K562 (cell line): Measurements from ENCODE around the gene CLDN5. TPM values are rescaled to one million over a fixed set of nuclear protein-coding genes. Genes with fewer than 3 reads are reported as not detected.

Experiments
- ATAC-seq: fragments of 200-7000 bp; cut with Tn5 transposase; 3 replicates; pipeline ENCODE4 v1.9.1; 2020; ENCODE audit warnings: moderate library complexity
- BruUV-seq: library from RNA; stranded (reverse); fragments of 400-500 nt; replicated peaks from 2 replicates; lab custom pipeline; 2021; lab: Mats Ljungman, UMichigan
- CTCF ChIA-PET: fragments of 300-600 bp; formaldehyde crosslinking; extraction: SDS; loops from one replicate; lab custom pipeline; 2021; ENCODE audit warnings: low intra/inter-chr PET ratio; lab: Yijun Ruan, JAX
- POLR2A ChIA-PET: fragments of 300-600, 350-650 bp; sonication (Branson Sonifier 250); formaldehyde crosslinking; extraction: SDS; loops from one replicate; lab custom pipeline; 2021; ENCODE audit warnings: antibody characterized with exemption, inconsistent platforms; lab: Yijun Ruan, JAX
- DNase-seq, 4 experiments: peaks; one replicate each; pipeline versions ENCODE4 v3.0.0 to v3.0.0-alpha.2; 2011 to 2018; ENCODE audit warnings: low spot score in 3 of 4, mixed read lengths in 3 of 4; ENCODE audit errors: extremely low read depth in 1 of 4
- FAIRE-seq: peaks from 2 replicates; lab custom pipeline; 2011; peaks lifted over from hg19 to GRCh38; lab: Jason Lieb, UNC
- H2AFZ ChIP-seq: 2 replicates; pipeline ENCODE4 v1.6.0; 2011; ENCODE audit warnings: low read depth, low read length, control low read depth, inconsistent platforms
- H3K27ac ChIP-seq: fragments of 200-600 bp; 3 replicates; pipeline ENCODE4 v1.8.0; 2011; ENCODE audit warnings: low read depth, mild to moderate bottlenecking, control low read depth, inconsistent platforms, low read length, moderate library complexity, mixed read lengths; ENCODE audit errors: extremely low read depth
- H3K27me3 ChIP-seq, 2 experiments: fragments of 300-600 bp in 1 of 2; 2 replicates in 1 of 2; 3 replicates in 1 of 2; pipeline versions ENCODE4 v1.6.0 to v1.8.0; 2011; ENCODE audit warnings: inconsistent platforms in 2 of 2, low read length in 2 of 2, mild to moderate bottlenecking in 1 of 2, mixed read lengths in 1 of 2, moderate library complexity in 1 of 2; ENCODE audit not compliant: control insufficient read depth in 2 of 2, insufficient read depth in 2 of 2
- H3K36me3 ChIP-seq: fragments of 300-600 bp; 3 replicates; pipeline ENCODE4 v1.8.0; 2011; ENCODE audit warnings: mild to moderate bottlenecking, low read length, inconsistent platforms; ENCODE audit not compliant: control insufficient read depth, insufficient read depth
- H3K4me1 ChIP-seq, 2 experiments: fragments of 200-600 bp in 1 of 2; replicated peaks in 1 of 2; 2 replicates in 1 of 2; 3 replicates in 1 of 2; pipeline versions ENCODE4 v1.5.1 to v1.8.0; 2011; ENCODE audit warnings: inconsistent platforms in 2 of 2, low read length in 2 of 2, mild to moderate bottlenecking in 1 of 2, mixed read lengths in 1 of 2, moderate library complexity in 1 of 2; ENCODE audit not compliant: control insufficient read depth in 2 of 2, insufficient read depth in 2 of 2
- H3K4me2 ChIP-seq: 2 replicates; pipeline ENCODE4 v1.6.1; 2011; ENCODE audit warnings: low read length, control low read depth, inconsistent platforms, mixed read lengths; ENCODE audit not compliant: insufficient read depth
- H3K4me3 ChIP-seq: fragments of 200-600 bp; sonication (generic), shearing (Covaris generic); 2 replicates; pipeline ENCODE4 v1.5.1; 2016; ENCODE audit warnings: control low read depth, inconsistent platforms
- H3K79me2 ChIP-seq: fragments of 200-600 bp; 3 replicates; pipeline ENCODE4 v1.8.0; 2011; ENCODE audit warnings: low read length, inconsistent platforms; ENCODE audit not compliant: control insufficient read depth, insufficient read depth
- H3K9ac ChIP-seq, 2 experiments: 2 replicates each; pipeline versions ENCODE4 v1.6.0 to v1.6.1; 2011; ENCODE audit warnings: low read depth in 2 of 2, low read length in 2 of 2, control low read depth in 1 of 2, inconsistent platforms in 1 of 2, mild to moderate bottlenecking in 1 of 2, mixed read lengths in 1 of 2; ENCODE audit not compliant: insufficient read depth in 1 of 2
- H3K9me1 ChIP-seq: one replicate; pipeline ENCODE4 v1.6.0; 2011; ENCODE audit warnings: inconsistent platforms, mild to moderate bottlenecking, low read length, moderate library complexity; ENCODE audit not compliant: control insufficient read depth, insufficient read depth
- H3K9me3 ChIP-seq: replicated peaks from 2 replicates; pipeline ENCODE4 v1.5.1; 2011; ENCODE audit warnings: low read depth, low read length, inconsistent platforms; ENCODE audit not compliant: control insufficient read depth, insufficient read depth
- H4K20me1 ChIP-seq: replicated peaks from 2 replicates; pipeline ENCODE4 v1.6.1; 2011; ENCODE audit warnings: low read length, inconsistent platforms, mixed read lengths; ENCODE audit not compliant: control insufficient read depth, insufficient read depth
- MTA2 ChIP-seq: fragments of 450-650 bp; IDR thresholded peaks from 2 replicates; pipeline ENCODE4 v1.6.1; 2016; ENCODE audit warnings: low read depth
- NFIX ChIP-seq: fragments of 250-450 bp; sonication (Bioruptor Pico); IDR thresholded peaks from 2 replicates; pipeline ENCODE4 v1.4.0; 2020; ENCODE audit warnings: low read depth, mild to moderate bottlenecking, moderate library complexity
- NR2C1 ChIP-seq, 2 experiments: fragments of 450-650 bp; IDR thresholded peaks; 2 replicates each; pipeline ENCODE4 v1.6.1; 2017; ENCODE audit warnings: mild to moderate bottlenecking in 2 of 2, antibody characterized with exemption in 1 of 2, inconsistent platforms in 1 of 2, missing compliant biosample characterization in 1 of 2, missing genetic modification characterization in 1 of 2
- PURB ChIP-seq: sonication (generic); formaldehyde crosslinking; IDR thresholded peaks from 2 replicates; pipeline ENCODE4 v1.9.0; 2021; ENCODE audit warnings: low read depth, mild to moderate bottlenecking, missing genetic modification reagents
- RAD21 ChIP-seq, 2 experiments: fragments of 250-450 bp in 1 of 2; fragments of 450-650 bp in 1 of 2; sonication (Bioruptor Pico) in 1 of 2; formaldehyde crosslinking in 1 of 2; IDR thresholded peaks in 1 of 2; conservative IDR thresholded peaks in 1 of 2; 2 replicates each; pipeline versions ENCODE4 v1.4.0 to v1.8.0; 2020 to 2022; ENCODE audit warnings: mild to moderate bottlenecking in 2 of 2, moderate library complexity in 1 of 2
- TEAD1 ChIP-seq, 2 experiments: fragments of 450-650 bp in 1 of 2; sonication (generic) in 1 of 2; formaldehyde crosslinking; IDR thresholded peaks; 2 replicates each; pipeline versions ENCODE4 v1.4.0 to v1.8.0; 2020 to 2022; ENCODE audit warnings: mild to moderate bottlenecking in 2 of 2, missing genetic modification reagents in 1 of 2
- ZNF740 ChIP-seq, 3 experiments: fragments of 200-800 bp in 1 of 3; sonication (Bioruptor generic) in 1 of 3; sonication (generic) in 1 of 3; formaldehyde crosslinking in 1 of 3; IDR thresholded peaks; 2 replicates each; pipeline versions ENCODE4 v1.6.1 to v1.8.0; 2016 to 2022; ENCODE audit warnings: mild to moderate bottlenecking in 2 of 3, missing compliant biosample characterization in 2 of 3, missing genetic modification characterization in 2 of 3, missing genetic modification reagents in 1 of 3
- WGBS: fragments of 100-300 bp; shearing (Covaris generic); methylation state at CpG from one replicate; pipeline ENCODE4 v1.1.6; 2016; ENCODE audit warnings: low coverage, mixed read lengths; ENCODE audit not compliant: insufficient coverage; ENCODE audit errors: missing lambda C conversion rate; 5-methylcytosine and 5-hydroxymethylcytosine counted together
- in situ Hi-C: fragments of 300-500 bp; cut with MboI; formaldehyde crosslinking; loops from 4 replicates; pipeline ENCODE4 v1.15.0; 2018; ENCODE audit warnings: inconsistent platforms, mixed read lengths
- intact Hi-C: fragments of 100-400 bp; cut with micrococcal nuclease; formaldehyde crosslinking; loops from 2 replicates; pipeline ENCODE4 v1.14.2; 2022
- polyA plus RNA-seq, 8 experiments: library from polyadenylated mRNA; depleted of rRNA in 4 of 8; stranded (reverse) in 5 of 8; unstranded in 3 of 8; fragments of >200 nt; fragmentation: Nextera tagmentation in 2 of 8; fragmentation: Illumina TruSeq in 1 of 8; extraction: Ambion mirVana in 2 of 8; extraction: Trizol in 1 of 8; gene quantifications; 2 replicates each; pipeline versions ENCODE4 v1.2.1 to v1.2.3, GENCODE V29; 2011 to 2014; ENCODE audit warnings: inconsistent platforms in 1 of 8, missing spikeins in 1 of 8
- total RNA-seq, 7 experiments: library from RNA; depleted of rRNA in 6 of 7; stranded (reverse); fragments of >200 nt in 6 of 7; fragmentation: Illumina TruSeq in 2 of 7; extraction: Trizol in 2 of 7; gene quantifications; 2 replicates each; pipeline versions ENCODE4 v1.2.1 to v1.2.3, GENCODE V29; 2011 to 2021; ENCODE audit warnings: low replicate concordance in 1 of 7
- TF ChIP-seq, protein P1 (sequence below): sonication (generic); formaldehyde crosslinking; IDR thresholded peaks from 2 replicates; pipeline ENCODE4 v1.8.0; 2022; ENCODE audit warnings: mild to moderate bottlenecking, missing genetic modification reagents, borderline replicate concordance
- TF ChIP-seq, protein P2 (sequence below): fragments of 250-450 bp; sonication (Bioruptor Pico); IDR thresholded peaks from 2 replicates; pipeline ENCODE4 v1.9.0; 2021; ENCODE audit warnings: mild to moderate bottlenecking
- TF ChIP-seq, protein P3 (sequence below): sonication (generic); formaldehyde crosslinking; IDR thresholded peaks from 2 replicates; pipeline ENCODE4 v1.8.0; 2022; ENCODE audit warnings: mild to moderate bottlenecking, missing genetic modification reagents

The CLDN5 gene
- total and polyA plus RNA-seq, 9 of the 15 experiments (the other 6 are each of a cell fraction or from before 2014, with no cell fraction given) = 0.20 TPM; not detected in 8

DNA sequence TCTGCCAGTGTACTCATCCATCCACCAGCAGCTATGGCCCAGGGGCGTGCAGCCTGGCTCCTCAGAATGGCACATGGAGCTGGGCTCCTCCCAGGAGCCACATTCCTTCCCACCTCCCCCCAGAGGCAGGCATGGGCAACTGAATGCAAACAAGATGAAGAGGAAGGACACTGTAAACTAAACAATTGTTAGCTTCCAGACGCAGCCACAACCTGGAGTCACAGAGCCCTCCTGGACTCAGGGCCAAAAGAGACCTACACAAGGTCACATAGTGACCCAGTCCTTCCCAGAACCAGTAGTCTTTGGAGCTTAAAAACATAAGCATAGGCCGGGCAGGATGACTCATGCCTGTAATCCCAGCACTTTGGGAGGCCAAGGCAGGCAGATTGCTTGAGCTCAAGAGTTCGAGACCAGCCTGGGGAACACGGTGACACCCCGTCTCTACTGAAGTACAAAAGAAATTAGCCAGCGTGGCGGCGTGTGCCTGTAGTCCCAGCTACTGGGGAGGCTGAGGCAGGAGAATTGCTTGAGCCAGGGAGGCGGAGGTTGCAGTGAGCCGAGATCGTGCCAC is 30.7 kb upstream of the CLDN5 start:
- H3K4me3 ChIP-seq = no peak overlapping the region
- intact Hi-C loops = no loop called here
- DNase-seq = peak in 2 of 4 experiments; percentile 66 to 70
- no TSS peak for BruUV-seq
- H3K9me3 ChIP-seq = peaks cover 6% of the 10 kb centered on the region
- H3K9ac ChIP-seq = no peak overlapping the region
- POLR2A ChIA-PET = interaction anchor here (0.6 to 3.2 kb wide), 14 partner anchors 9 to 1506 kb away, joined by 3 to 13 read pairs (median 5); partner anchors contain the start of gene CDC45
- H3K27me3 ChIP-seq = peaks cover 56 to 65% of the 10 kb centered on the region in 2 experiments
- no peaks in the 10 kb centered on the region for H3K79me2 ChIP-seq
- WGBS = 2% methylated on average over 12 of the region's 12 CpGs
- H3K4me2 ChIP-seq = no peak overlapping the region
- no peaks in the 10 kb centered on the region for H4K20me1 ChIP-seq
- H3K27ac ChIP-seq = no peak overlapping the region
- peak; percentile 57 for ATAC-seq
- FAIRE-seq = no peak
- no peaks in the 10 kb centered on the region for H3K9me1 ChIP-seq
- no peaks in the 10 kb centered on the region; a peak in 1 of 5 replicates for H3K4me1 ChIP-seq
- no peaks in the 10 kb centered on the region for H3K36me3 ChIP-seq
- no peak overlapping the region for H2AFZ ChIP-seq
- in situ Hi-C loops = loop anchor here (25.0 kb wide), 1 partner anchor 1582 kb away; no protein-coding TSS in a partner anchor
- CTCF ChIA-PET = no interaction called here
- TF ChIP-seq, protein P1, sequence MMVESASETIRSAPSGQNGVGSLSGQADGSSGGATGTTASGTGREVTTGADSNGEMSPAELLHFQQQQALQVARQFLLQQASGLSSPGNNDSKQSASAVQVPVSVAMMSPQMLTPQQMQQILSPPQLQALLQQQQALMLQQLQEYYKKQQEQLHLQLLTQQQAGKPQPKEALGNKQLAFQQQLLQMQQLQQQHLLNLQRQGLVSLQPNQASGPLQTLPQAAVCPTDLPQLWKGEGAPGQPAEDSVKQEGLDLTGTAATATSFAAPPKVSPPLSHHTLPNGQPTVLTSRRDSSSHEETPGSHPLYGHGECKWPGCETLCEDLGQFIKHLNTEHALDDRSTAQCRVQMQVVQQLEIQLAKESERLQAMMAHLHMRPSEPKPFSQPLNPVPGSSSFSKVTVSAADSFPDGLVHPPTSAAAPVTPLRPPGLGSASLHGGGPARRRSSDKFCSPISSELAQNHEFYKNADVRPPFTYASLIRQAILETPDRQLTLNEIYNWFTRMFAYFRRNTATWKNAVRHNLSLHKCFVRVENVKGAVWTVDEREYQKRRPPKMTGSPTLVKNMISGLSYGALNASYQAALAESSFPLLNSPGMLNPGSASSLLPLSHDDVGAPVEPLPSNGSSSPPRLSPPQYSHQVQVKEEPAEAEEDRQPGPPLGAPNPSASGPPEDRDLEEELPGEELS (CRISPR knock-in tag) = 0 out of 2 replicates have a peak, but pooled peaks have one; percentile 42
- TF ChIP-seq TEAD1 (CRISPR knock-in tag; IDR thresholded peaks at IDR 0.05) = peak in 1 of 2 experiments; percentile 84; a peak in 1 of 4 replicates
- TF ChIP-seq ZNF740 (CRISPR knock-in tag; IDR thresholded peaks at IDR 0.05) = no peak
- no peak for TF ChIP-seq ZNF740 (tag; IDR thresholded peaks at IDR 0.05)
- TF ChIP-seq RAD21 (CRISPR knock-in tag; conservative IDR thresholded peaks at IDR 0.05 in 1 of 2, IDR thresholded peaks at IDR 0.05 in 1 of 2) = peak in 1 of 2 experiments; percentile 1; a peak in 1 of 4 replicates
- TF ChIP-seq PURB = peak; percentile 63; the same call in 1 of the 2 replicates
- TF ChIP-seq, protein P2, sequence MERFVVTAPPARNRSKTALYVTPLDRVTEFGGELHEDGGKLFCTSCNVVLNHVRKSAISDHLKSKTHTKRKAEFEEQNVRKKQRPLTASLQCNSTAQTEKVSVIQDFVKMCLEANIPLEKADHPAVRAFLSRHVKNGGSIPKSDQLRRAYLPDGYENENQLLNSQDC (CRISPR knock-in tag) = no peak
- TF ChIP-seq, protein P3, sequence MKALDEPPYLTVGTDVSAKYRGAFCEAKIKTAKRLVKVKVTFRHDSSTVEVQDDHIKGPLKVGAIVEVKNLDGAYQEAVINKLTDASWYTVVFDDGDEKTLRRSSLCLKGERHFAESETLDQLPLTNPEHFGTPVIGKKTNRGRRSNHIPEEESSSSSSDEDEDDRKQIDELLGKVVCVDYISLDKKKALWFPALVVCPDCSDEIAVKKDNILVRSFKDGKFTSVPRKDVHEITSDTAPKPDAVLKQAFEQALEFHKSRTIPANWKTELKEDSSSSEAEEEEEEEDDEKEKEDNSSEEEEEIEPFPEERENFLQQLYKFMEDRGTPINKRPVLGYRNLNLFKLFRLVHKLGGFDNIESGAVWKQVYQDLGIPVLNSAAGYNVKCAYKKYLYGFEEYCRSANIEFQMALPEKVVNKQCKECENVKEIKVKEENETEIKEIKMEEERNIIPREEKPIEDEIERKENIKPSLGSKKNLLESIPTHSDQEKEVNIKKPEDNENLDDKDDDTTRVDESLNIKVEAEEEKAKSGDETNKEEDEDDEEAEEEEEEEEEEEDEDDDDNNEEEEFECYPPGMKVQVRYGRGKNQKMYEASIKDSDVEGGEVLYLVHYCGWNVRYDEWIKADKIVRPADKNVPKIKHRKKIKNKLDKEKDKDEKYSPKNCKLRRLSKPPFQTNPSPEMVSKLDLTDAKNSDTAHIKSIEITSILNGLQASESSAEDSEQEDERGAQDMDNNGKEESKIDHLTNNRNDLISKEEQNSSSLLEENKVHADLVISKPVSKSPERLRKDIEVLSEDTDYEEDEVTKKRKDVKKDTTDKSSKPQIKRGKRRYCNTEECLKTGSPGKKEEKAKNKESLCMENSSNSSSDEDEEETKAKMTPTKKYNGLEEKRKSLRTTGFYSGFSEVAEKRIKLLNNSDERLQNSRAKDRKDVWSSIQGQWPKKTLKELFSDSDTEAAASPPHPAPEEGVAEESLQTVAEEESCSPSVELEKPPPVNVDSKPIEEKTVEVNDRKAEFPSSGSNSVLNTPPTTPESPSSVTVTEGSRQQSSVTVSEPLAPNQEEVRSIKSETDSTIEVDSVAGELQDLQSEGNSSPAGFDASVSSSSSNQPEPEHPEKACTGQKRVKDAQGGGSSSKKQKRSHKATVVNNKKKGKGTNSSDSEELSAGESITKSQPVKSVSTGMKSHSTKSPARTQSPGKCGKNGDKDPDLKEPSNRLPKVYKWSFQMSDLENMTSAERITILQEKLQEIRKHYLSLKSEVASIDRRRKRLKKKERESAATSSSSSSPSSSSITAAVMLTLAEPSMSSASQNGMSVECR (CRISPR knock-in tag) = 0 out of 2 replicates have a peak, but pooled peaks have one; percentile 27
- no peak for TF ChIP-seq MTA2
- no peak for TF ChIP-seq NR2C1 (IDR thresholded peaks at IDR 0.05)
- no peak for TF ChIP-seq NR2C1 (tag; IDR thresholded peaks at IDR 0.05)
- TF ChIP-seq NFIX (CRISPR knock-in tag) = no peak
